OCI-M2 (cell line): ENCODE data around the gene BCAR3.

Experiments used
- DNase-seq: peaks from one replicate; lab custom pipeline; 2025; ENCODE audit not compliant: unreplicated experiment; lab: John Stamatoyannopoulos, UW

The BCAR3 gene

DNA sequence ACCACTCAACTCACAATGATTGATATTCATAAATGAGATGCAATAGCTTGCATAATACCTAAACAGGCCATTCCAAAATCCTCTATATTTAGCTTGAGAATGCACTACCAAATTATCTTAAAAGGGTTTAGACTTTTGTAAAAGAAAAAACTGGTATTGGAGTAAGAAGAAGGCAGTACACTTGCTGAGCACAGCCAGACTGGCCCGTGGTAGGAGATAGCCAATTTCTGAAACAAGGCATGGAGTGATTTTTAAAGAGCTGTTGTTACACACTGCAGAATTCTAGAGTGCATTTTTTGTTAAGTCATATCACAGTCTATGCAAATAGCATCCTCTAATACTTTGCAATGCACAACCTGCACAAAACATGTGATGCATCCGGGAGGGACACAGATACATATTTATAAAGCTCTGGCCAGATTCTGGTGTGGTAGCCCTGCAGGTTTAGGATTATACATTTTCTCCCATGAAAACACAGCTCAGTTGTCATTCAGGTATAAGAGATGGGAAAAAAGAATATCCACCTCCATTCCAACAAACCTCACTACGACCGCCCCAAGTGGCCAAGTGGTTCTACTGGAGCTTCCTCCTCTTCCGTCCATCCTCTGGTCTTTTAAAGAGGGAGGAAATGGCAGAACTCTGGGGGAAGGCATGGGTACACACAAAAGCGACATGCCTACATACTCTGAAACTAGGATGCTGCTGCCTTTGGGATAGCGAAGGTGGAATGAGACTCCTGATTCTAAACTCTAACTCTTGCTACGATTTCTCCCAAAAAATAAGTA lies 40.8 kb downstream of the BCAR3 start:
- no peak for DNase-seq

DNA sequence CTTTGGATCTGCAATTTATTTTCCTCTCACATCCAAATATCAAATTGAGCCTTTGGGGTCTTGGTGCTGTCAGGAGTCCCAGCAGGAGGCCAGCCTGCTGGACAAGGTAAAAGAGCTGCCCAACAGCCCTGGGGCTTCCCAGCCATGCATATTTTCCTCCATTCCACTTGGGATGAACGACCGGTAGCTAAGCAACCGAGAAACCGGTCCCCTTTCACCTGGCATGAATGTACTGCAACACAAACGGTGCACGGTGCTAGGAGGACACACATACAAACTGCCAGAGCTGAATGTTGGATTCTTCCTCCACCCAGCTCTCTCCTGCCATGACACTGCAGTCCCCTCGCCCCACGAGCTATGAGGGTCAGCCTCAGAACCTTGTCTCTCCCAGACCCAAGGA lies 42.7 kb downstream of the BCAR3 start:
- no peak for DNase-seq

DNA sequence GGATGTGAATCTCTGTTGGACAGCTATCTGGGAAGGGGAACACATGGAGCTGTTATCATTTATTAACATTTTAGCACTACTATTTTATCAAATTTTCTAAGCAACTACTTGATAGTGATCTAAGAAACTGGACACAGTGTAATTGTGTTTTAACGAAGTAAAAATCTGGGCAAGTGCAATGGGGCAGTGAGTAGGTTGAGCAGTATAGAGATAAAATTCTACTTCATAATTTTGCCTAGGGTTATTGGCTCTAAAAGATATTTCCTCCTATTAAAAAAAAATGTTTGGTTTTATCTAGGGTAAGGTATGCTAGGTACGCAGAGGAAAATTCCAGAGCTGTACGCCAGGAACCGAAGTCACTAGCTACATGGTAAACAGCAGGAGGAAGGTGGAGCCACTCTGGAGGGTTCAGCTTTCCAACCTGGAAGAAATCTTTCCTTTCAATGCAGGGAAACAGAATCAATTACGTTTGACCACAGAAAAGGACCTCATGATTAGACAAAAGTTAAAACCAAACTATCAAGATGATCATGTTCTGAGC lies 43.3 kb downstream of the BCAR3 start:
- no peak for DNase-seq

DNA sequence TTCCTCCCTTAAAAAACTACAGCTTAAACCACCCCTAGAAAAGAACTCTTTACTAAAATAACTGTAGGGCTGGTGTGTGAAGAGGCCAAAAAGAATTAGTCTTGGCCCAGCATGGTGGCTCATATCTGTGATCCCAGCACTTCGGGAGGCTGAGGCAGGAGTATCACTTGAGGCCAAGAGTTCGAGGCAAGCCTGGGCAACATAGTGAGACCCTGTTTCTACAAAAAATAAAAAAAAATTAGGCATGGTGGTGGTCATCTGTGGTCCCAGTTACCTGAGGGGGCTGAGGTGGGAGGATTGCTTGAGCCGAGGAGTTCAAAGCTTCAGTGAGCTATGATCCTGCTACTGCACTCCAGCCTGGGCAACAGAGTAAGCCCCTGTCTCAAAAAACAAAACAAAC lies 44.9 kb downstream of the BCAR3 start:
- no peak for DNase-seq

DNA sequence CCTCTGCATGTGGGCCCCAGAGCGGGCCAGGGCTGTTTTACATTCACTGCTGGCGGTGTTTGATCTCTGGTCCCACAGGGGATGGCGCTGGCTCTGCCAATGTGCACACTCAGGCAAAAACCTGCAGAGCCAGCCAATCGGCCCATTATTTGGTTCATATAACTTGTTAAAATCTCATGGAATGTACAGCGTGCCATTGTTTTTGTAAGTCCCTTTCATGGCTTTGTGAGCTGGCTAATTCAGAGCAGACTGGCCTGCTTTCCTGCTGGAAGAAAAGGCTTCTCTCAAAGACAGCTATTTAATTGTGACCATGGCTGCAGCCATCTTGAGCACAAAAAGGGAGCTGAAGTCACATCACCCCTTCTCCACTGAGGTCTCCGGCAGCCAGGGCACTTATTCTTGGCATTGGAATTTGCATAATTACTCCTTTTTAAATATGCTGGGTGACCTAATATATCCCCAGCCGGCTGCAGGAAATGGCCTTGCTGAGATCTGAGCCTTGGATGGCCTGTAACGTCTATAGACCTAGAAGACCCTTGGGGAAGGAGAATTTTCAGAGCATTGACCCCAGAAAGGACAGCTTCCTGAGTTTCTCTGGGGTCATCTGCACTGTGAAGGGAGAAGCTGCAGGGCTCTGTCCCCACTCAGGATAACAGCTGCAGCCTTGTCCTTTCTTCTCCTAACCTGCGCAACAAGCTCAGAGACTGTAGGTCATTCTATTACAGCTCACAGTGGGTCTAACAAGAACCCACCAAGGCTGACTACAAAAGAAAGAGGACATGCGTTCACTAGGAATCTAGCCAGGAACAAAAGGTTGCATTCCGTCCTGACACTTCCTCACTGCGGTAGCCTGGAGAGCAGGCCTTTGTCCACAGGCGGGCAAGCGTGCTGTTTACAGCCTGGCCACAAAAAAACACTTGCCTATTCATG lies 45.8 kb downstream of the BCAR3 start:
- no peak for DNase-seq

DNA sequence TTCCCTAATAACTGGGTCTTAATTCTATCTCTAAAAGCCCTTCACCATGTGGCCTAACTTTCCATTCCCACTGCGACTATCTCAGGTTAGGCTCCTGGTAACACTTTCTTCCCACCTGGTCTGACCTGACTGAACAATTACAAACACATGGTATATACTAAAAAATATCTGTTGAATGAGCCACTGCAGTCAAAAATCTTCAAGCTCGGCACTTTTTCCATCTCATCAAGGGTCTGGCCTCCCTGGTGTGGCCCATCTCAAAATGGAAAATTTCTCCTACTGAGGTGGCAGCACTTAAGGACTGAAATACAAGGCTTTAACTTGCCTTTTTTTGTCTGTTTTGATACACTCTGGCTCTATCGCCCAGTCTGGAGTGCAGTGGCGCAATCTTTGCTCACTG lies 48.3 kb downstream of the BCAR3 start:
- DNase-seq: no peak

DNA sequence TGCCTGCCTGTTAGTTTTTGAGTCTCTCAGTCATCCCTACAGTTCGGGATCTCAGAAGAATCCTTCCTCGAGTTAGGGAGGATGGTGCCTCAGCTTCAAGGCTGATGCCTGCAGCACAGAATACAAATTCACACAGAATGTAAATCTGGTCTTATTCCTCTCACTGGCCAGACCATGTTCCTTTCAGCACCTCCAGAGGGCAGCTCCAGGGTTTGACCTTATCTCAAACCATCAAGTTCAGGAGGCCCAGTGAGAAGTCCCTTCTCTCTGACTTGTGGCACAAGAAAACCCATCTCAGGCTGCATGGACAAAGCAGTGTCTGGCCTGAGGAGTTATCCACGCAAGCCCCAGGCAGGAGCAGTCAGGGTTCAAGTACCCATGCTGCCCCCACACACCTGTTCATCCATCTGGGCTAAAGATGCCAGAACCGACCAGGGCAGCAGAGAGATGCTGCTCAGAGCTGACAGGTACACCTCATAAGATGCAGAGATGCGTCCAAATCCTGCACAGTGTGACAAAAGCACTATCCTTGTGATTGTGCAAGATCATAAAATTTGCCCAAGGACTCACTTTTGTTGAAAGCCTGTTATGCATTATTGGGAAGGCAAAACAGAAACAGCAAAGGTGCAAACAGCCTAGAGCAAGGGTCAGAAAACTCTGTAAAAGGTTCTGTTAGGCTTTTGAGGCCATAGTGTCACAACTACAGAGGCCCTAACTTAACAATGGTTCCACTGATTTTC lies 49.8 kb downstream of the BCAR3 start:
- DNase-seq: no peak

DNA sequence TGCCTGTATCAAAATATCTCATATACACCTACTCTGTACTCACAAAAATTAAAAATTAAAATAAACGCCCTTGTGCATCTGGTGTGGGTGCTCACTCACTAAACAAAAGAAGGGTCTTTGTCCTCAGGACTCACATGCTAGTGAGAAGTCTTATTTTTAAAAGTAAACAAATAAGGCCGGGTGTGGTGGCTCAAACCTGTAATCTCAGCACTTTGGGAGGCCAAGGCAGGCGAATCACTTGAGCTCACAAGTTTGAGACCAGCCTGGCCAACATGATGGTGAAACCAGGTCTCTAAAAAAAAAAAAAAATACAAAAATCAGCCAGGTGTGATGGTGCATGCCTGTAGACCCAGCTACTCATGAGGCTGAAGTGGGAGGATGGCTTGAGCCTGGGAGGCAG lies 51.5 kb downstream of the BCAR3 start:
- no peak for DNase-seq

DNA sequence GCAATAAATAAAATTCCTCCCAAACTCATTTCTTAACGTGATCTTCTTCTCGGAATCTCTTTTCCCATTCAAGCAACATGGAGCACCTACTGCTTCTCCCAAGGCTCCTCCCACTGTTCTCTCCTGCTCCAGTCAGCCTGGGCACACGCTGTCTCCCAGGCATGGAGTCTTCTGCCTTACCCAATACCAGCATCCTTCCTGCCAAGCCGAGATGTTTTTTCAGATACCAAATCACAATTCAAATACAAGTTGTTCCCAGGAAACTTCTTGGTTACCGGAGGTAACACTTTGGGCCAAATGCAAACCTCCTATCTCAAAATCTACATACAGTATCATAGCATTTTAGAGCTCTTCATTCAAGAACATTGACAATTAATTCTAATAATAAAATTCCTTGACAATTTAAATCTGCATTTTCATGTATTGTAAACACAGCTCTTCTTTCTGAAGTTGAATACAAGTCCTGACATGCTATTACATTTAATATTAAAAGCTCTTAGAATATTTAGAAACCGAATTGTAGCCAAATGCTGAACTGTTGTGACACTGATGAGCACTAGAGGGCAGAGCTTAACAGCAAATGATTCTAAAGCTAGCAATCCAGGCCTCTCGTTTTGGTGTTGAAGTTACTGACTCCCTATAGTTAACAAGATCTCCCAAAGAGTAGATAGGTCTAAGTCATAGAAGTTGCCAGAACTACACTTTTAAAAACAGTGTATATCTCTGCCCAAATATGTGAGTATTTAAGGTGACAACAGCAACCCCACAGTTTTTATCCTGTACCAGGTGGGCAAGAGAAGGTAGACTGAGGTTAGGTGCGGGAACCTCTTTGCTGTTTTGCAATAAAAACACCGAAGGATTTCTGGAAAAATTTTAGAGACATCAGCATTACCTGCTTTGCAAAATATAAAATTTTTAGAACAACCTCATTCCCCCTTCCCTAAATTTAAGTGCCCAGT lies 52.3 kb downstream of the BCAR3 start:
- peak; percentile 9 for DNase-seq

DNA sequence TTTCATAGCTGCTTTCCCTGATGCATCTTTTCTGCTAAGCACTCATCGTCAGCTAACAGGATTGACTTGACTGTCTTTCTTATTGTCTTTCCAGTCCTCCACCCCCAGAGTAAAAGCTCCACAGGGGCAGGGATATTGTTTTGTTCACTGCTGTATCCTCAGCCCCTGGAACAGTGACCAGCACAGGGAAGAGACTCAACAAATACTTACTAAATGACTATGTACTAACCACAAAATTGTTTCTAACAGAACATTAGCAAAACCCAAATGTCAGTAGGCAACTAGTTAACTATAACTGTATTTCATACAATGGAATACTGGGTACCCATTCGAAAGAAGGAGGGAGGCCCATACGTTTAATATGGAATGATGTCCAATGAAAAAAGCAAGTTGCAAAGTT lies 53.0 kb downstream of the BCAR3 start:
- DNase-seq: no peak

DNA sequence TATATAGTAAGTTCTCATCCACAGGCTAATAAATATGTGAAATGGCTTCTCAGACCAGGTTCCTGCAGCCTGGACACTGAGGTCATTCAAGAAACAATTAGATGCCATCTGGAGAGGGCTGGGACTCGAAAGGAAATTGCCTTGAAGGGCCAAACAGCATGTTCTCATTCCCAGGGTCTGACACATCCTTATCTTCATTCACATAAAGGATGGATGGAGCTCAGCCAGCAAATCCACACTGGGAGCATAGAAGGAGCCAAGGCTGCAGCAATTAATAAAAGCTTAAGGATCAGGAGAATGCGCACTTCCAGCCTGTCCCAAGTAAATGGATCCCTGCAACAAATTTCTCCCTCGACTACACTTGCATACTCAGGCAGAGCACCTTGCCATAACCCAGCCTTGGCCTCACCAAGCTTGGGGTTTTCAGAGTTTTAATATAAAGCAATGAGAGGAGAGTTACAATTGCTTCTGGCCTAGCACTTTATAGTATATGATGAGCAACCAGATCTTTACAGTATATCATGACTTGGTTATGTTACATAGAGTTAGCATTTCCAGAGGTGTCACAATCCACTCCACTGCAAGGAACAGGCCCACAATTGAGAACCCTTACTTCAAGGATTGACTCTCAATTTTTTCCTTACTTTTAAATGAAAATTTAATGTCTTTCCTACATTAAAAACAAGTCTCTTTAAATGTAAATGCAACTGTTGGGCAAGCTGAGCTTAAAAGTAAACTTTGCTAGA lies 55.9 kb downstream of the BCAR3 start:
- DNase-seq: no peak

DNA sequence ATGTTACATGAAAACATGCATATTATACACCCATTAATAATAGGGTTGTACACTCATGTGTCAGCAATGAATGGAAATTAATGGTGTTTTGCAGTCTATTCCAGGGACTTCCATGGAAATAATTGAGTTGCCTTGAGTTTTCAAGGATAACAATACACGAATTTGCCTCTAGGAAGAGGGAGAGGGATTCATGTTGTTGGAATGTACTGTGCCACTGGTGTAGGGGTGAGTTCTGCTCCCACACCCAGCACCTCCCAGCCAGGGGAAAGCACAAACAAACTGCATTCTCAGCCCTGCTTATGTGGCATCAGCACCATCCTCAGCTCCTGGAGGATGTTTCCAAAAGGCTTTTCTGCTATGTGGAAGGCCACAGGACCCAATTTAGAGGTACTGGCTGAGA lies 57.8 kb downstream of the BCAR3 start:
- DNase-seq: no peak

DNA sequence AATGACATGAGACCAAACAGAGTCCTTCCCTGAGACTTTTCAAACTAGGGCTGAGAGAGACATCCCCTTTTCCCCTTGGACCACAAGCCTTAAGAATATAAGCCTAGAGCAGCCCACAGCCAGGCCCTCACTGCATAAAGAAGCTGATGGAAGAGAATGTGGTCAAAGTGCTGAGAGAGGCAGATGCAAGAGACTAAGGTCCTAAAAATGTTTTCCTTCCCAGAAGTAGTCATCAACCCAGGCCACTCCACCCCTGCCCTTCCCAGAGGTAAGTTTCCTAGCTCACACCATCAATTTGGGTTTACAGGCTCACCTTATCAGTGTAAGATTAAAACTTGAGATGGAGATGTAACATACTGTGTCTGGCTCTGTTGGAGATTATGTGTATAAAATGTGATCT lies 58.2 kb downstream of the BCAR3 start:
- DNase-seq: no peak

DNA sequence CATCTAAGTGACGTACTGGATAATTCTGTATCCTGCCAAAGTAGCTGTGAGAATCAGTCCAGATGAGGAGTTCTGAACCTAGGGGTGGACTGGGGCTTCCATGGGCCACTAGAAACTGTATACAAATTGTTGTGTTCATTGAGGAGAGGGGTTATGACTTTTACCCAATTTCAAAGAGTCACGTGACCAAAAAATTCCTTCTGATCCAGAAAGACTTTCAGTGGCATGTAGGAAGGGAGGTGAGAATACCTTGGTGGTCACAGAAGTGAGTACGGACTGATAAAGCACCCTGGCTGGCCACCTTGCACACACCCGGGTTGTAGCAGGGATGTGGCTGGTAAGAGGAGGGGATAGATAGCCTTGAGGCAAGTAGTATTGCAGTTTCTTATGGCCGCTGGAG lies 60.4 kb downstream of the BCAR3 start:
- DNase-seq: no peak

DNA sequence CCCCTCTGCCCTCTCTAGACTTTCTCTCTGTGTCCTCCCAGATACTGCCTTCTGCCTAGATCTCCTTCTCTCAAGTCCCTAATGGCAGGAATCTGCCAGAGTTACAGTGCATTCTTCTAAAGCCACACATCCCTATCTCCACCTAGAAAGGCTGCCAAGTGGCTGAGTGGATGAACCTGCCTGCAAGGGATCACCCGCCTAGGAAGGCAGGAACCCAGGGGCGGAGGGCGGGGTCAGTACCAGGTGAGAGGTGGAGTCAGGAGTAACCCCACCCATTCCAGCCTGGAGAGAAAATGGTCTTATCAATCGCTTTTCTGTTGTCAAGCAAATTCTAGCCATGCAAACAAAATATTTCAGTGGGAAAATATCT lies 60.8 kb downstream of the BCAR3 start:
- no peak for DNase-seq

DNA sequence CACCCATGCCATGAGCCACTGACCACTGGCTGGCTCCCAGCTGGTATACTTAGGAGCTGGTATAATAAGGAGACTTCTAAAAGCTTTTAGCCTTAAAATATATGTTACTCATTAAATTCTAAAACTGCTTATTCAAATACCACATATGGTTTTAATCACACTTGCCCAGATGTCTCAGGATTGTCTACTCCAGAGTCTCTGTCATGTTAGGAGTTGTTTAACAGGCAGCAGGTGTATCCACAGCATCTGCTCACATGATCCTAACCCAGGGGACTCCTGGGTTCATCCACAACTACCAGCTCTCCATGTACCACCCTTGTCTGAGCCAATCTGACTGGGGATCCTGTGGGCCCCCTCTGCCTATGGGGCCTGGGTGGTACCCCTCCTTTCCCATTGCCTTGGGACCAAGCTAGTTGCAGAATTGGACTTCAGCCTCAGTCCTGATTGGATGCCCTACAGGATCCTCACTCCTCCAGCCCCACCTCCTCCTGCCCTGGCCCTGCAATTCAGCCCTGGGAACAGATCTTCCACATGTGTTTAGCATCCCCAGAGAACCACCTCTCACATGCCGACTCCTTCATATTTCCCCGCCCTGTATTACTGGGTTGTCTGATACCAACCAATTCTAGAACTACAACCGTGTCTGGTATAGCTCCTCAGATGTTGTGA lies 61.3 kb downstream of the BCAR3 start:
- no peak for DNase-seq

DNA sequence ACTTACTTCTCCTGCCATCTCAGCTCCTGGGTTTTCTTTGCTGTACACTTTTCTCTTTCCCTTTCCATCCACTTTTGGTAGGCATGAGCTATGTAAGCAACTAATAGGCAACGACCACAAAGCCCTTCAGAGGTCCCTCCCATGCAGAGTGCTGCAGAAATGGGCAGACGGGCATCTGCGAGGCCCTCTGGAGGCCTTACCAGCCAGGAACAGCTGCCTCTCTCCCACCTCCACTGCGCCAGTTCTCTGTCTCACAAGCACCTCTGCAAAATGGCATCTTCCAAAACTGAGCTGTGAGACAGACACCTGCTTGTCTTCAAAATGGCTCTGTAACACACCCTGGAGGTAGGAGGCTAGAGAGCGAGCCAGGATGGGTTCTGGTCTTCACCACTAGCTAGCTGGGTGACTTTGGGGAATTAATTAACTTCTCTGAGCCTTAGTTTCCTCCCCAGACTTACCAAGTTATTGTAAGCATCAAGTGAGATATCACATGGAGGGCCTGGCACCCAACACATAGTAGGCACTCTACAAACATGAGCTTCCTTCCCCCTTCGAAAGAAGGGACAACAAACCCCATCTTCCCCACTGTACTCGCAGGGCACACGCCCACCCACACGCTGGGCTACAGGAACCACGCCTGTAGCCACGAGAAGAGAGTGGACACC lies 62.0 kb downstream of the BCAR3 start:
- DNase-seq: no peak

DNA sequence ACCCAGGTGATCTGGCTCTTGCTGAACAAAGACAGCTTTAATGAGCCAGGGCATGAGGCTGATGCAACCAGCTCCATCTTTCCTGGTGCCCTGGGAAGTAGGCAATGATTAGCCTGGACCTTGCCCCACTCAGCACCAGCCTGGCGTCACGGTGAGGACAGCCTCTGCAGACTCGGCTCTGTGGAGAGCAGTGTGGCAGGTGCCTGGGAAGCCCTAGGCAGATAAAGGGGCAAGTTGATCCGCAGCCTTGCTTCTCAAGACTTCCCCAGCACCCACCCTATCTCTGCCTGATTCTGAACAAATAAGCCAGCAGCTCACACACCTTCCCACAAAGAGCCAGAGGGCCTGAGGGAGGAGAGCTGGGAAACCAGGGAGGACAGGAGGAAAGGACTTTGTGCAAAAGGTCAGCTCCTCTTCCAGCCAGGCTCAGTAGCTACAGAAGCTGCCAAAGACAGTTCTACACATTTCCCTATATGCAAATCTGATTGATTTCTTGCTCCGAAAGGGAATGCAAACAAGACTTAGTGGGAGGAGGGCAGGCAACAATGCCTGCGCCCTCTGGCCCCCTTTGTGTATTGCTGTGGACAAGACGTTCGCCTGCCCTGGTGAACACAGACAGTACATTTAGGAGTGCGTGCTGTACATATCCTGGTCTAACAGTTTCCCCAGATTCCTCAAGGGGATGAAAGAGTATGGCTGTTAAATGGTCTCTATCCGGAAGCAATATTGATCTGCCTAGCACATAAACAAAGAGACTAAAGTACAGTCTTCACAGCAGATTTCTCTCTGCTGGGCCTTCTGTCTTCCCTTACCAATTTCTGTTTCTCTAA lies 63.8 kb downstream of the BCAR3 start:
- DNase-seq: no peak
